Left renal pelvis (tissue), 4 donors: ENCODE measurements around the gene E2F2. TPM values are rescaled to one million over a fixed set of nuclear protein-coding genes. Genes with fewer than 3 reads are reported as not detected.

ENCODE experiments used
- DNase-seq, 4 donors: peaks; one replicate each; pipeline ENCODE4 v3.0.0-alpha.2; 2013; ENCODE audit warnings: low read depth in 4 of 4, low spot score in 3 of 4
- polyA plus RNA-seq, 4 donors: library from polyadenylated mRNA; unstranded; fragments of 120-200 nt; gene quantifications; one replicate each; pipeline ENCODE4 v1.2.1, GENCODE V29; 2013; ENCODE audit not compliant: insufficient read length in 4 of 4

The E2F2 gene
- polyA plus RNA-seq, 4 donors: 4.3 to 5.6 (median 4.9) TPM

DNA sequence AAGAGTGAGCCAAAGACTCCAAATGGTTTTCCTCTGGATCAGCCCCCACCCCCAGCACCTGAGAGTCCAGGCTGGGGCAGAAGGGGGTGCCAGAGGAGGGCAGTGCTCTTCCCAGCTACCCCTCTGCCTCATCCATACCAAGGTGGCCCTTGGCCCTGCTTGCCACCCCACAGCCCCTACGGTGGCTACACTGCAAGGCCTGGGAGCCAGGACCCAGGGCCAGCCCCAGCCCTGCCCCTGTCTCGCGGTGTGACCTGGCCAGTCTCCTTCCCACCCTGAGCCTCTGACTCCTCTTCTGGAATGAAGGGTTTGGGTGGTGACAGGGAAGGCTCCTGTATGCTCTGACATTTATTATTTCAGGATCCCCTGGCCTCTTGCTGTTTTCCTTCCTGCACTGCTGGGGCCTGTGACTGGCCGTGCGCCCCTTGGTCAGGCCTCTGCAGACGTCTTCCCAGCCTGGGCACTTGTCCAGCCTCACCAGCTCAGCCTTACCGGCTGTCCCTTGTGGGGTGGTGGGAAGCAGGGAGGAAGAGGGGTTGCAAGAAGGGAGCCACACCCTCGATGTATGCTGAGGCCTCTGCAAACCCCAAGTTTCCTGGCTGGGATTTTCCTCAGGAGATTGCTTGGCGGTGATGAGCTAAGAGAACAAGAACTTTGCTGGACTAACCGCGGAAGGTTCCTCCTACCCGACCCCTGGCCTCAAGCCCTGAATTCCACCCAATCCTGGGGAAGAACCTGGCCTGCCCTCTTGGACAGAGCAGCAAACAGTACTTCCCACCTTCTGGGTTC is 60.6 kb downstream of the E2F2 start:
- DNase-seq: no peak

GRCh38 chr1:23469372-23469982 is 61.6 kb downstream of the E2F2 start:
- no peak for DNase-seq

DNA sequence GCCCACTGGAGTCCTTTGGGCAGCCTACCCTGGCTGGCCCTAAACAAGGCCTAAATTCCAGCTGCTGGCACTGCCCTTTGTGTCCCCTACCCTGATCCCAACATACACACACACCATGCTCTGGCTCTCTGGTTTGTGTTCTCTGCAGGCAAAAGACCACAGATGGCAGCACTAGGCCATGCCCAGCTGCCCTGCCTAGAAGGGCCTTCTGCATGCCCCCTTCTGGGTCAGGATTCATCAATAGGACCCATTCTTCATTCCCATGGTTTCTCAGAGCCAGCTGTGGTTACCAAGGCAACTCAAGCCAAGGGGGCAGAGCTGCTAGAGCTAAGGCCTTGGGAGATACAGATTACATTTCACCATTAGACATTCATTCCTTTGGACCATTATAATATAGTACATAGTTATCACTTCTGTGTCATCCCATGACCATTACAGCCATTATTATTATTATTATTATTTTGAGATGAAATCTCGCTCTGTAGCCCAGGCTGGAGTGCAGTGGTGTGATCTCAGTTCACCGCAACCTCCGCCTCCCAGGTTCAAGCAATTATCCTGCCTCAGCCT is 64.5 kb downstream of the E2F2 start:
- no peak for DNase-seq

DNA sequence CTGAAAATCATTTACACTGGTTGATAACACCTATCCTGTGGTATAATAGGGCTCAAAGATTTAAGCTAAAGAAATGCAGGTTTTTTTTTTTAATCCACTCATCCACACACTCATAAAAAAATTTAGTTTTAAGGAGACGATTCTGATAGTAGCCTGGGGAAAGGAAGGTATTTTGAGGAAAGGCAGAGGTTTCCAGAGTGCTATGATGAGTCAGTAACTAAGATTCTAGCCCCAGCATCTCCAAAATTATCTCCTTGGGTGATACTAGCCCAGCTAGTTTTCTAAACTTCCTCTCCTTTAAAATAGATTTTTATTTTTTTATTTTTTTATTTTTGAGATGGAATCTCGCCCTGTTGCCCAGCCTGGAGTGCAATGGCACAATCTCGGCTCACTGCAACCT is 67.7 kb downstream of the E2F2 start:
- DNase-seq: no peak

DNA sequence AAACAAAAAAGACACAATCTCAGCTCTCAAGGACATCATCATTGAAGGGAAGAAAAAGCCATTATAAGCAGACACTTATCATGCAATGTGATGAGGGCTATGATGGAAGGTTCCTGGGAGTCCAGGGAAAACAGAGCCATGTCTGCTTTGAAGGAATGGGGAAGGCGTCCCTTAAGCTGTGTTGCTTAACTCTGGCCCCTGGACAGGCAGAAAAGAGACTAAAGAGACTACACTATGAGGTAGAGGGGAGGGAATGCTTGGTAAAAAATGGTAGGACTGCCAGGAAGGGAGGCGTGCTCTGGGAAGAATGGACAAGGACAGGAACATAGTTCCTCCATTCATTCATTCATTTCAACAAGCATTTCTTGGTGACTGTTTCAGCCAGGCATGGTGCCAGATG is 68.3 kb downstream of the E2F2 start:
- DNase-seq: no peak

- no peak for DNase-seq
These were observed 70.0 kb downstream of the E2F2 start for GRCh38 chr1:23461050-23461449.

- DNase-seq: no peak
These were observed 70.5 kb downstream of the E2F2 start for GRCh38 chr1:23460519-23460918.

DNA sequence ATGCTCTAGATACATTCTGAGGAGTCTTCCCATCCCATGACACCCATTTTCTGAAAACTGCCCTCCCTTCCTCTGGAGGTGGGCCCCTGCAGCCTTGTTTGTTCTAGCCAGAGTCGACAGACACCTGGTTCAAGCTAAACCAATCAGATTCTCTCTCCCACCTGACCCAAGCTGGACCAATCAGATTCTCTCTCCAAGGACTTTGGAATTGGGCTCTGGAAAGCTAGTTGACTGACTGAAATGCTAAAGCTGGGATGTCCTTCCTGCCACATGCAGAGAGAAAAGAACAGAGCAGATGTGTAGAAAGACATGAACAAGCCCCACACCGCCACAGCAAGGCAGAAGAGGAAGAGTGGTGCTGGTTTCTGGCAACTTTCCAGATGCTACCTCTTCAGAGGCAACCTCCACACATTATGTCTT is 71.7 kb downstream of the E2F2 start:
- no peak for DNase-seq

Other genes starting within 250 kb of the E2F2 start
- 100 to 1,000 TPM; 221 to 301 (median 249) TPM for gene HNRNPR, start 186.9 kb downstream of the E2F2 start, polyA plus RNA-seq
- 10 to 100 TPM; 31.8 to 40.9 (median 37.4) TPM for gene ZNF436, start 161.4 kb downstream of the E2F2 start, polyA plus RNA-seq
- 10 to 100 TPM; 11.2 to 55.1 (median 38.5) TPM for gene TCEA3, start 106.5 kb downstream of the E2F2 start, polyA plus RNA-seq
- 10 to 100 TPM; 34.7 to 76.2 (median 39.9) TPM for gene ASAP3, start 47.1 kb downstream of the E2F2 start, polyA plus RNA-seq
- gene ID3, start 28.3 kb upstream of the E2F2 start, polyA plus RNA-seq: 100 to 1,000 TPM; 178 to 393 (median 283) TPM
- 1,000 to 10,000 TPM; 2,223 to 2,601 (median 2,402) TPM for gene RPL11, start 160.6 kb upstream of the E2F2 start, polyA plus RNA-seq
- 10 to 100 TPM; 31.5 to 35.9 (median 35.6) TPM for gene ELOA, start 212.2 kb upstream of the E2F2 start, polyA plus RNA-seq
- 10 to 100 TPM; 57.6 to 66.9 (median 62.5) TPM for gene PITHD1, start 247.2 kb upstream of the E2F2 start, polyA plus RNA-seq